Liver (tissue), 3 donors: ENCODE data around the gene UNC79.

Experiments
- ATF3 ChIP-seq: IDR thresholded peaks from 2 replicates; pipeline ENCODE4 v1.6.1; 2016; ENCODE audit warnings: antibody characterized with exemption
- GABPA ChIP-seq, 2 donors: IDR thresholded peaks in 1 of 2; conservative IDR thresholded peaks in 1 of 2; 2 replicates each; pipeline ENCODE4 v1.6.1; 2016; ENCODE audit warnings: antibody characterized with exemption in 2 of 2, mild to moderate bottlenecking in 1 of 2, moderate library complexity in 1 of 2
- JUND ChIP-seq, 2 donors: IDR thresholded peaks; 2 replicates each; pipeline ENCODE4 v1.6.1; 2016; ENCODE audit warnings: antibody characterized with exemption in 2 of 2
- NR2F2 ChIP-seq: IDR thresholded peaks from 2 replicates; pipeline ENCODE4 v1.6.1; 2016; ENCODE audit warnings: antibody characterized with exemption
- RAD21 ChIP-seq, 2 donors: IDR thresholded peaks; 2 replicates each; pipeline ENCODE4 v1.6.1; 2016; ENCODE audit warnings: antibody characterized with exemption in 2 of 2, mild to moderate bottlenecking in 2 of 2
- REST ChIP-seq: IDR thresholded peaks from 2 replicates; pipeline ENCODE4 v1.6.1; 2016; ENCODE audit warnings: antibody characterized with exemption, mild to moderate bottlenecking
- RXRA ChIP-seq, 2 donors: IDR thresholded peaks; 2 replicates each; pipeline ENCODE4 v1.6.1; 2017 to 2018; ENCODE audit warnings: antibody characterized with exemption in 2 of 2, mild to moderate bottlenecking in 1 of 2
- SP1 ChIP-seq: IDR thresholded peaks from 2 replicates; pipeline ENCODE4 v1.6.1; 2018; ENCODE audit warnings: antibody characterized with exemption, mild to moderate bottlenecking
- TAF1 ChIP-seq: conservative IDR thresholded peaks from 2 replicates; pipeline ENCODE4 v1.6.1; 2016; ENCODE audit warnings: antibody characterized with exemption, mild to moderate bottlenecking
- YY1 ChIP-seq: IDR thresholded peaks from 2 replicates; pipeline ENCODE4 v1.6.1; 2016; ENCODE audit warnings: antibody characterized with exemption, mild to moderate bottlenecking
- TF ChIP-seq, protein P1 (sequence below): fragments of 150-350 bp; IDR thresholded peaks from 2 replicates; pipeline ENCODE4 v1.5.1; 2017; ENCODE audit warnings: improper control_type of control experiment, low read depth, low read length; ENCODE audit not compliant: missing input control
- TF ChIP-seq, protein P2 (sequence below): IDR thresholded peaks from 2 replicates; pipeline ENCODE4 v1.6.1; 2016; ENCODE audit warnings: antibody characterized with exemption
- TF ChIP-seq, protein P3 (sequence below): IDR thresholded peaks from 2 replicates; pipeline ENCODE4 v1.6.1; 2016; ENCODE audit warnings: antibody characterized with exemption
- donor health status: healthy.
- donor health status: healthy.

DNA sequence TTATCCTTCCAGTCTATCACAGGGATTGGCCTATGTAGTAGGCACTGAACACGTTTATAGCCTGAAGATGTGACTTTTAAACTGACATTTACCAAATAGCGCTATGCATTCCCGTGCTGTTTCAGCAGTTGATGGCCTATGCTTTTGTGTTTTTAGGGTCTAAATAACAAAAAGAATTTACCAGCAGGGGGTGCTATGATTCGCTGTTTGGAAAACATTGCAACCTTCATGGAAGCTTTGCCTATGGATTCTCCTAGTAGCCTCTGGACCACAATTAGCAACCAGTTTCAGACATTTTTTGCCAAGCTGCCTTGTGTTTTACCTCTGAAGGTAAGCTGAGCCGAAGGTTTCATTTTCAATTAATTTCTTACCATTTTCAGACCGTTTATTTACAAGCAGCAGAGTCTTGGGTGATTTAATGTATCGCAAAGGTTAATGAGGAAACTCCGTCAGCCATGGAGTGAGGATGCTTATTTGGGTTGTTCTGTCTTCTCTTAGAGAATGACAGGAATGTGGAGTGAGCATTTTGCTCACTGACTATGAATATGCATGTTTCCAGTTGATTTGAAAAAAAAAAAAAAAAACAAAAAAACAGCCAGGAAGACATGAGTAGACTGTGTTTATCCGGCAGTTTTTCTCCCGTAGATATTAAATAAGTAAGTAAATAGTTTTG is 224.5 kb downstream of the UNC79 start:
- TF ChIP-seq, protein P1, sequence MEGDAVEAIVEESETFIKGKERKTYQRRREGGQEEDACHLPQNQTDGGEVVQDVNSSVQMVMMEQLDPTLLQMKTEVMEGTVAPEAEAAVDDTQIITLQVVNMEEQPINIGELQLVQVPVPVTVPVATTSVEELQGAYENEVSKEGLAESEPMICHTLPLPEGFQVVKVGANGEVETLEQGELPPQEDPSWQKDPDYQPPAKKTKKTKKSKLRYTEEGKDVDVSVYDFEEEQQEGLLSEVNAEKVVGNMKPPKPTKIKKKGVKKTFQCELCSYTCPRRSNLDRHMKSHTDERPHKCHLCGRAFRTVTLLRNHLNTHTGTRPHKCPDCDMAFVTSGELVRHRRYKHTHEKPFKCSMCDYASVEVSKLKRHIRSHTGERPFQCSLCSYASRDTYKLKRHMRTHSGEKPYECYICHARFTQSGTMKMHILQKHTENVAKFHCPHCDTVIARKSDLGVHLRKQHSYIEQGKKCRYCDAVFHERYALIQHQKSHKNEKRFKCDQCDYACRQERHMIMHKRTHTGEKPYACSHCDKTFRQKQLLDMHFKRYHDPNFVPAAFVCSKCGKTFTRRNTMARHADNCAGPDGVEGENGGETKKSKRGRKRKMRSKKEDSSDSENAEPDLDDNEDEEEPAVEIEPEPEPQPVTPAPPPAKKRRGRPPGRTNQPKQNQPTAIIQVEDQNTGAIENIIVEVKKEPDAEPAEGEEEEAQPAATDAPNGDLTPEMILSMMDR: peak; percentile 42
- TF ChIP-seq RAD21 (IDR thresholded peaks at IDR 0.05): peak; percentile 81 to 83
- TF ChIP-seq SP1: no peak
- TF ChIP-seq, protein P2, sequence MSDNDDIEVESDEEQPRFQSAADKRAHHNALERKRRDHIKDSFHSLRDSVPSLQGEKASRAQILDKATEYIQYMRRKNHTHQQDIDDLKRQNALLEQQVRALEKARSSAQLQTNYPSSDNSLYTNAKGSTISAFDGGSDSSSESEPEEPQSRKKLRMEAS: no peak
- TF ChIP-seq REST: no peak
- TF ChIP-seq RXRA (IDR thresholded peaks at IDR 0.05): no peak
- TF ChIP-seq JUND (IDR thresholded peaks at IDR 0.05): no peak
- TF ChIP-seq YY1: no peak
- no peak for TF ChIP-seq NR2F2
- TF ChIP-seq, protein P3, sequence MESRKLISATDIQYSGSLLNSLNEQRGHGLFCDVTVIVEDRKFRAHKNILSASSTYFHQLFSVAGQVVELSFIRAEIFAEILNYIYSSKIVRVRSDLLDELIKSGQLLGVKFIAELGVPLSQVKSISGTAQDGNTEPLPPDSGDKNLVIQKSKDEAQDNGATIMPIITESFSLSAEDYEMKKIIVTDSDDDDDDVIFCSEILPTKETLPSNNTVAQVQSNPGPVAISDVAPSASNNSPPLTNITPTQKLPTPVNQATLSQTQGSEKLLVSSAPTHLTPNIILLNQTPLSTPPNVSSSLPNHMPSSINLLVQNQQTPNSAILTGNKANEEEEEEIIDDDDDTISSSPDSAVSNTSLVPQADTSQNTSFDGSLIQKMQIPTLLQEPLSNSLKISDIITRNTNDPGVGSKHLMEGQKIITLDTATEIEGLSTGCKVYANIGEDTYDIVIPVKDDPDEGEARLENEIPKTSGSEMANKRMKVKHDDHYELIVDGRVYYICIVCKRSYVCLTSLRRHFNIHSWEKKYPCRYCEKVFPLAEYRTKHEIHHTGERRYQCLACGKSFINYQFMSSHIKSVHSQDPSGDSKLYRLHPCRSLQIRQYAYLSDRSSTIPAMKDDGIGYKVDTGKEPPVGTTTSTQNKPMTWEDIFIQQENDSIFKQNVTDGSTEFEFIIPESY: no peak
- TF ChIP-seq GABPA (IDR thresholded peaks at IDR 0.05 in 1 of 2, conservative IDR thresholded peaks at IDR 0.05 in 1 of 2): no peak
- no peak for TF ChIP-seq ATF3
- no peak for TF ChIP-seq TAF1
